Measurements from ENCODE around the gene DNAJC27.

DNAJC27 gene

DNA sequence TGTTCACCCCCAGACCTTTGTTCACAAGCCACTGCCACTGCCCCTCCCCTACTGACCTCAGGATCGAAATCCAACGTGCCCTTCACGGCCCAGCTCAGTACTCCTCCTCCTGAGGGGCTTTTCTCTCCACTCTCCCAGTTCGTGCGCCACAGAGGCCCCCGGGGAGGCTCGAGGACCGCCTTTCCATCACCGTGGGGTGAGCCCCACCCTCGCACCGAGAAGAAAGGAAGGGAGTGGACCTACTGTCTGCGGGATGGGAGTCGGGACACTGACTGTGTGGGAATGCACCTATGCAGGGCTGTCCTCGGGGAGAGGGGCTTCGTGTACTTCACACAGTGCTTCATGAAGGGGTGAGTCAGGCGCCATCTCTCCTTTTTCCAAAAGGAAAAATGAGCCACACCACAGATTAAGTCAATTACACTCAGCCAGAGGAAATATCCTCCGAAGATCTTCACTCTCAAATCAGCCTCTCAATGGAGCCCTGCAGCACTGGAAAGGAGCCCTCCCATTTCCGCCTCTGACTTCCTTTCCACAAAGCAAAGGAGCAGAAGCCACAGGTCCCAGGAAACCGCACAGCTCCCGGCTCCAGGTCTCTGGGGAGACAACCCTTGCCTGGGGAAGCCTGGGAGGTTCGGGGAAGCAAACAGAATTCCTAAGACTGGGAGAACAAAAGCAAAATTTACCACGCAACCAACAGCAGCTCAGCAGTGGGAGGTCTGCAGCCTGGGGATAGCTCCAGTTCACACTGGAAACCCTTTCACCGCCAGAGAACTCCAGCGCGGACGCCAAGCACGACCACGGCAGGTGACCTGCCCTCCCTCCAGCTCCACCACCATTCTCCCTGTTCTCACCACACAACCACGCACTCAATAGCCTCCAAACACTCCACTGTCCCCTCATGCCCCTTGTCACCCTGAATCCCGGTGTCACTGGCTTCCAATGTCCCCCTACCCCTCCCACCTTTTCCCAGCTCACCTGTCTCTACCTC lies 73.3 kb downstream of the DNAJC27 start:
- Mint-ChIP-seq H3K27me3 (no peaks in the 10 kb centered on the region), H3K27ac (no peak overlapping the region), H3K4me3 (no peak overlapping the region), H3K36me3 (ENCODE audit: low read depth) (peaks cover 23% of the 10 kb centered on the region), H3K9me3 (peaks cover 47% of the 10 kb centered on the region), H3K4me1 (ENCODE audit: low read depth) (peaks cover 24% of the 10 kb centered on the region)
- intact Hi-C loops (cut with micrococcal nuclease): no loop called here

DNA sequence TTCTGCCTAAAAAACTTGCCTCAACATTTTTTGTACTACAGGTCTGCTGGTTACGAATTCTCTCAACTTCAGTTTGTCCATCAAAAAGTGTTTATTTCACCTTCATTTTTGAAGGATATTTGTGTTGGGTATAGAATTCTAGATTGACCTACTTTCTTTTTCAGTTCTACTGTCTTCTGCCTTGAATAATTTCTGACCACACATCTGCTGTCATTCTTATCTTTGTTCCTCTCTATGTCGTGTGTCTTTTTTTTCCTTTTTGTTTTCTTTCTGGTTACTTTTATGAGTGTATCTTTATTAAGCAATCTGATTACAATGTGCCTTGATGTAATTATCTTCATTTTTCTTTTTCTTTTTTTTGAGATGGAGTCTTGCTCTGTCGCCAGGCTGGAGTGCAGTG lies 77.0 kb downstream of the DNAJC27 start:
- intact Hi-C loops (cut with micrococcal nuclease): no loop called here
- Mint-ChIP-seq H3K9me3 (peaks cover 60% of the 10 kb centered on the region), H3K4me3 (no peak overlapping the region), H3K27me3 (no peaks in the 10 kb centered on the region), H3K4me1 (ENCODE audit: low read depth) (peaks cover 10% of the 10 kb centered on the region), H3K36me3 (ENCODE audit: low read depth) (peaks cover 23% of the 10 kb centered on the region), H3K27ac (no peak overlapping the region)

DNA sequence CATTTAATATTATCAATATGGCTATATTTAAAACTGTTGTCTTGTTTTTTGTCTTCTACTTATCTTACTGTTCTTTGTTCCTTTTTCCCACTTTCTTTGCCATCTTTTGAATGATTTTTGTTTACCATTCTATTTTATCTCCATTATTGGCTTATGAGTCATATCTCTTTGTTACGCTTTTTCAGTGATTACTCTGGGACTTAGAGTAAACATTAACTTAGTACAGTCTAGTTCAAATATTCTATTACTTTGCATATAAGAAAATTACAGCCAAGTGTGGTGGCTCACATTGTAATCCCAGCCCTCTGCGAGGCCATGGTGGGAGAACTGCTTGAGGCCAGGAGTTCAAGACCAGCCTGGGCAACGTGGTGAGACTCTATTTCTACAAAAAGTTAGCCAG lies 77.8 kb downstream of the DNAJC27 start:
- intact Hi-C loops (cut with micrococcal nuclease): no loop called here
- peaks cover 23% of the 10 kb centered on the region for H3K36me3 Mint-ChIP-seq (ENCODE audit: low read depth)

More for the DNA sequence above, 77.8 kb downstream of the DNAJC27 start:
- peaks cover 10% of the 10 kb centered on the region for H3K4me1 Mint-ChIP-seq (ENCODE audit: low read depth)
- no peaks in the 10 kb centered on the region for H3K27me3 Mint-ChIP-seq
- no peak overlapping the region for H3K4me3 Mint-ChIP-seq
- H3K9me3 Mint-ChIP-seq: peaks cover 60% of the 10 kb centered on the region
- H3K27ac Mint-ChIP-seq: no peak overlapping the region

Measured in dendritic cell treated with granulocyte-macrophage colony-stimulating factor and Interleukin-4, amounts not matched to agents 40 ng/mL and 50 ng/mL, for 4 days (primary cell).